ENCODE results near the gene CRTC3. TPM values are rescaled to one million over a fixed set of nuclear protein-coding genes. Genes with fewer than 3 reads are reported as not detected.
"Not testable (repeated sequence)": the region's sequence is repeated elsewhere in the genome, so short reads cannot be mapped to it uniquely, and the experiment has no call there.

The CRTC3 gene
- total RNA-seq, 3 donors from 2014 or later, result 28.2 to 33.0 (median 29.8) TPM

DNA sequence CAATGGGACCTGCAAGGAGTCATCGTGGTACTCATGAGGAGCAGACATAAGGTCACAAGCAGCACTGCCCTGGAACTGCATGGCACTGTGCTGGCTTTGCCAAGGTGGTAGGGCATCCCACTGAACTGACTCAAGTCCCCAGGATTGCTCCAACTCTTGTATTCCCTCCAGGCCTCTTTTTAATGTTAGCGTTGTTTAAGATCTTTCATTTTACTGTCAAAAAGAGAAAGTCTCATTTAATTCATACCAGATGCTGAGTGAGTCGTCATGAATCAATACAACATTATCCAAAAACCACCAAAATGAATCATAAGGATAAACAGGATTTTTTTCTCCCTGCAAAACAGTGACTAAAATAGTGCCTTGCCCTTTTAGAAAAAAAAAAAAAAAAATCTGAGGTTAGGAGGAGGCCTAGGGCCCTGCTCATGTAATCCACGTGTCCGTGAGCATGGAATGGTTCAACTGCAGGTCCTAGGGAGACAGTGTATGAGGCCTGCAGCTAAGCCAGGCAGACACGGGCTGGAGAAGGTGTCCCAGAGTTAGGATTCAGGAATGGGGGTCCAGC, 150.7 kb downstream of the CRTC3 start:
- DNase-seq, result no peak
- peaks cover 2% of the 10 kb centered on the region for H3K27me3 Mint-ChIP-seq (ENCODE audit: low read depth)
- H3K36me3 Mint-ChIP-seq (ENCODE audit: insufficient read depth), result no peaks in the 10 kb centered on the region
- peak; percentile 49 to 55 for ATAC-seq
- H3K4me1 Mint-ChIP-seq (ENCODE audit: low read depth), result peaks cover 19% of the 10 kb centered on the region
- H3K9me3 Mint-ChIP-seq, result no peaks in the 10 kb centered on the region
- H3K4me3 Mint-ChIP-seq, result no peak overlapping the region

DNA sequence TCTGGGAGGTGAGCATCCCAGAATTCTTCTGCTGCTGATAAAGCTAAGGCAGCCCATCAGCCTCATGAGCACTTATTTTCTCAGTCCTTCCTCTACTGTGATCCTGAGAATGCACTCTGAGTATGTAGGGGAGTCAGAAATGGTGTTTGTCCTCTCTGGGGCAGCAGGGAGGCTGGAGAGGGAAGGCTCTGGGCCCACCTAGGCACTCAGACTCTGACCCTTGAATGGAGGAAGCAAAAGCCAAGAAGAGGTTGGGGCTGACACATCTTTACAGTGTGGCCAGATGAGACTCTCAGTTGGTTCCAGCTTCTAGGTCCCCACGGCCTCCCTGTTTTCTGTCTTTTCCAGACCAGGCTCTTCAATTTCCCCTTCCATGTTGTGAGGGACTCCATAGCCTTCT, 151.3 kb downstream of the CRTC3 start:
- ATAC-seq, result no peak
- DNase-seq, result no peak
- H3K36me3 Mint-ChIP-seq (ENCODE audit: insufficient read depth), result no peaks in the 10 kb centered on the region
- H3K4me1 Mint-ChIP-seq (ENCODE audit: low read depth), result peaks cover 22% of the 10 kb centered on the region
- no peak overlapping the region for H3K4me3 Mint-ChIP-seq
- no peaks in the 10 kb centered on the region for H3K9me3 Mint-ChIP-seq
- H3K27me3 Mint-ChIP-seq (ENCODE audit: low read depth), result peaks cover 2% of the 10 kb centered on the region

DNA sequence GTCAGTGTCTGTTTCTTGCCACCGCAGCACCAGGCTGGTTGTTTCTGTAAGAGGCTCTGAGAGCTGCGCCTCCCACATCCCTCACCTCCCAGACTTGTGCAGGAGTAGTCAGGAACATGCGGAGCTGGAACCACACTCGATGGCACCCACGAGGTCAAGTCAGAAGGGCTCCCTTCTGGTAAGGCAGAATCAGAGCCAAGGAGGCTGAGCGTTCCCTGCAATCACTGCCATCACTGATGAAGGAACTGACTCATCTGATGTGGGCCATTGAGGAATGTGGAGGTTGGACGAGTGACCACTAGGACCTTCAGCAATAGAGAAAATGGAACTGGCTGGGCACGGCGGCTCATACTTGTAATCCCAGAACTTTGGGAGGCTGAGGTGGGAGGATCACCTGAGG, 151.8 kb downstream of the CRTC3 start:
- ATAC-seq, result no peak
- peaks cover 26% of the 10 kb centered on the region for H3K4me1 Mint-ChIP-seq (ENCODE audit: low read depth)

GRCh38 chr15:90683371-90683770, 153.6 kb downstream of the CRTC3 start:
- H3K27me3 Mint-ChIP-seq (ENCODE audit: low read depth), result peaks cover 2% of the 10 kb centered on the region
- H3K4me3 Mint-ChIP-seq, result no peak overlapping the region
- DNase-seq (no peak), ATAC-seq (no peak)
- H3K36me3 Mint-ChIP-seq (ENCODE audit: insufficient read depth), result no peaks in the 10 kb centered on the region
- H3K9me3 Mint-ChIP-seq, result no peaks in the 10 kb centered on the region
- peaks cover 24% of the 10 kb centered on the region for H3K4me1 Mint-ChIP-seq (ENCODE audit: low read depth)

More for the DNA sequence above, 151.8 kb downstream of the CRTC3 start:
- Mint-ChIP-seq H3K4me3 (no peak overlapping the region), H3K27me3 (ENCODE audit: low read depth) (peaks cover 2% of the 10 kb centered on the region), H3K36me3 (ENCODE audit: insufficient read depth) (no peaks in the 10 kb centered on the region), H3K9me3 (no peaks in the 10 kb centered on the region)
- DNase-seq, result no peak

DNA sequence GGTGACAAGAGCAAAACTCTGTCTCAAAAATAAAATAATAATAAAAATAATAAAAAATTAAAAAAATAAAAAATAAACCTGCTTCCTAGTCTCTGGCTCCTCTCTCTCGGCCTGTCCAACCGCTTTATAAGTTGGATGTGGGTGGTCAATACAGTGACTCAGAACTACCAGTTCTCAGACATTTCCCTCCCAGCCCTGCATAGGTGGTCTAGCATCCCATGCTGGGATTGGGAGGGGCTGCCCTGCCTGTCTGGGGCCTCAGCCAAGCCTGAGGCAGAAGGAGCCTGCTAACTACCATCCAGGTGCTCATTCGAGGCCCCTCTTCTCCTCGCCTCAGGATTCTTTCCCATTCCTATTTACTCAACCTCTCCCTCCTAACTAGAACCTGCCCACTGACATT, 154.2 kb downstream of the CRTC3 start:
- no peaks in the 10 kb centered on the region for H3K9me3 Mint-ChIP-seq
- DNase-seq (no peak), ATAC-seq (no peak)
- peaks cover 2% of the 10 kb centered on the region for H3K27me3 Mint-ChIP-seq (ENCODE audit: low read depth)
- H3K36me3 Mint-ChIP-seq (ENCODE audit: insufficient read depth), result no peaks in the 10 kb centered on the region
- no peak overlapping the region for H3K4me3 Mint-ChIP-seq
- H3K4me1 Mint-ChIP-seq (ENCODE audit: low read depth), result peaks cover 22% of the 10 kb centered on the region

DNA sequence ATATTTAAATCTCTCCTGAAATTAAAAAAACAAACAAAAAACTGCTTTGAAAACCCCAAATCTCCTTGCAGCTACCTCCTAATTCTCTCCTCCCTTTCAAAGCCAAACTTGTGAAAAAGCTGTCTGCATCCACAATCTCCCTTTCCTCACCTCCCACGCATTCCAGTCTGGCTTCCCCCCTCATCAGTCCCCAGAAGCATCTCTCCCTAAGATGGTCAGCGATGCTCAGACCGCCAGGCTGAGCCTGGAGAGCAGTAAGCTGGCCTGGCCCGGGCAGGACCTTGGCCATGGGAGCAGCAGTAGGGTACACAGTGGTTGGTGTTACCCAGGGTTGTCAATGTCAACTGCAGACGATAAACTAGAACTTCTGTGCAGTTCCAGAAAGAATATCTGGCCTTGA, 154.6 kb downstream of the CRTC3 start:
- Mint-ChIP-seq H3K27me3 (ENCODE audit: low read depth) (peaks cover 2% of the 10 kb centered on the region), H3K4me3 (no peak overlapping the region), H3K4me1 (ENCODE audit: low read depth) (peaks cover 20% of the 10 kb centered on the region), H3K9me3 (no peaks in the 10 kb centered on the region), H3K36me3 (ENCODE audit: insufficient read depth) (no peaks in the 10 kb centered on the region)
- ATAC-seq (no peak), DNase-seq (no peak)

DNA sequence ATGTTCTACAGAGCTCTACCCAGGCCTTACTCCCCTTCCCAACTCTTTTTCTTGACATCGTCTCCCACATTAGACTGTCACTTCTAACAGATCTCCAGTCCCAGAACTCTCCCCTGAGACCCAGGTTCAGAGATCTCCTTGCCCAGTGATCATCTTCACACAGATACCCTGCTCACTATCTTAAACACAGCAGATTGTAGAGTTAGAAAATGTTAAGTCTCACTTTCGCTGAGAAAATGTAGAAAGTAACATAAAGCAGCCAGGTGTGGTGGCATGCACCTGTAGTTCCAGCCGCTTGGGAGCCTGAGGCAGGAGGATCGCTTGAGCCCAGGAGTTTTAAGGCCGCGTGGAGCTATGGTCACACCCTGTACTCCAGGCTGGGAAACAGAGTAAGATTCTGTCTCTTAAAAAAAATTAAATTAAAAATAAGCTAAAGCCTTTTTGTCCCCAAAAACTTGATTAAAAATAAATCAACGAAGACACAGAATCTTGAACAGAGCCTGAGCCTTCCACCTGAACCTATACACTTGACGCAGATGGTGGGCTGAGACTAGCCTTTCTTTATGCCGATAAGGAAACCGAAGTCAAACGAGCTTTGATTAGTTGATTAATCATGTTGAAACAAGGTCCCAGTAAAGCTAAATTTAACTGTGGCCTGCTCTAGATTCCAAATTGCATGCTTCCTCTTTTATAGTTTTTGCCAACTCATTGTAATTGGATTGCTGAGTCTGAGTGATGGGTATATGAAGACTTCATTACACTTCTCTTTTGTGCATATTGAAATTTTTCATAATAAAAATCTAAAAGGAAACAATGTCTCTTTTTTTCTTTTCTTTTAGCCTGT, 156.1 kb downstream of the CRTC3 start:
- no peaks in the 10 kb centered on the region for H3K36me3 Mint-ChIP-seq (ENCODE audit: insufficient read depth)
- H3K27me3 Mint-ChIP-seq (ENCODE audit: low read depth), result peaks cover 2% of the 10 kb centered on the region
- H3K9me3 Mint-ChIP-seq, result no peaks in the 10 kb centered on the region
- H3K4me3 Mint-ChIP-seq, result no peak overlapping the region
- H3K4me1 Mint-ChIP-seq (ENCODE audit: low read depth), result peaks cover 17% of the 10 kb centered on the region
- DNase-seq (no peak), ATAC-seq (no peak)

DNA sequence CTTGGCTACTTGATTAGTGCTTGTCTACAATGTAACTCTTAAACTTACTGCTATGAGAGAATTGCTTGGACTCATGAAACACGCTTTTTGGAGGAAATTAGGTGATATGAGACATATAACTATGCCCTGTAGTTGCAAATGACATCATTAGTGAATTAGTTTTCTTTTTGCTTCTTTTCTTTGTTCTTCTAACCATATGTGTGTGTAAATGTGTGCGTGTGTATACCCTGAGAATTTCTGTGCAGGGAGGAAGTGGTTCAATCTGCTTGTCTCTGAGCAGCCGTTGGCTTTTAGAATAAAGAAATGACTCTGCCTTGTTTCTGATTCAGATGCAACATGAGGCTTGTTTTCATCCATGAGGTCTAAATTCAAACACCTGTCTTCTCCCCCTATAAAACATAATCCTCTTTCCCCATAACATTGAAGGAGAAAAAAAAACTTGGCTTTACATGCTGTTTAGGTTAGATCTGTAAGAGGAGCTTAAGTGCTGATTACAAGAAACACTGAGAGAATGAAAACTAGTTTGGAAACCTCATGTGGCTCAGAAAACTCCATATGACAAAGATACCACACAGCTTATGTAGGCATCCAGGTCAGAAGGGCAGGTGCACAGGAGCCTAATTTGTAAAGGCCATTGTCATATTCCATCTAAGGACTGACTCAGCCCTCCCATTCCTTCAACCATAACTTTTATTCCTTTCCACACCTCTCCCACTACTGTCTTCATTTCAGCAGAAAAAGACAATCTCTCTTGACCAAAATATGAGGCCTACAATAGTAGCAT, 156.9 kb downstream of the CRTC3 start:
- no peaks in the 10 kb centered on the region for H3K36me3 Mint-ChIP-seq (ENCODE audit: insufficient read depth)
- no peak overlapping the region for H3K4me3 Mint-ChIP-seq
- peaks cover 17% of the 10 kb centered on the region for H3K4me1 Mint-ChIP-seq (ENCODE audit: low read depth)
- peaks cover 2% of the 10 kb centered on the region for H3K27me3 Mint-ChIP-seq (ENCODE audit: low read depth)
- no peak for DNase-seq
- ATAC-seq, result peak; percentile 95
- H3K9me3 Mint-ChIP-seq, result no peaks in the 10 kb centered on the region

DNA sequence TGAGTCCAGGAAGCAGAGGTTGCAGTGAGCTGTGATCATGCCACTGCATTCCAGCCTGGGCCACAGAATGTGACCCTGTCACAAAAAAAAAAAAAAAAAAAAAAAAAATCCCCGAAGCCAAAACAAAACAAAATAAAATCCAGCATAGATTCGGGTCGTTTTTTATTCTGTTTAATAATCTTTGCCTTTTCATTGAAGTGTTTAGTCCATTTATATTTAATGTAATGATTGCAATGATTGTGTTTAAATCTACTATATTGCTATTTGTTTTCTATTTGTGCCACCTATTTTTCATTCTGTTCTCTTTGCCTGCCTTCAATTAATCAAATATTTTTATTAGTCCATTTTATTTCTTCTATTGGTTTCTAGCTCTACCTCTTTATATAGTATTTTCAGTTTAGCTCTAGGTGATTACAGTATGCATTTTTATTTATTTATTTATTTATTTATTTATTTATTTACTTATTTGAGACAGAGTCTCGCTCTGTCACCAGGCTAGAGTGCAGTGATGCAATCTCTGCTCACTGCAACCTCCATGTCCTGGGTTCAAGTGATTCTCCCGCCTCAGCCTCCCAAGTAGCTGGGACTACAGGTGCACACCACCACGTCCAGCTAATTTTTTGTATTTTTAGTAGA, 159.7 kb downstream of the CRTC3 start:
- H3K36me3 Mint-ChIP-seq (ENCODE audit: insufficient read depth); H3K9me3 Mint-ChIP-seq; H3K4me3 Mint-ChIP-seq; ATAC-seq; DNase-seq; H3K27me3 Mint-ChIP-seq (ENCODE audit: low read depth): not testable (repeated sequence)
- peaks cover 18% of the 10 kb centered on the region for H3K4me1 Mint-ChIP-seq (ENCODE audit: low read depth)

DNA sequence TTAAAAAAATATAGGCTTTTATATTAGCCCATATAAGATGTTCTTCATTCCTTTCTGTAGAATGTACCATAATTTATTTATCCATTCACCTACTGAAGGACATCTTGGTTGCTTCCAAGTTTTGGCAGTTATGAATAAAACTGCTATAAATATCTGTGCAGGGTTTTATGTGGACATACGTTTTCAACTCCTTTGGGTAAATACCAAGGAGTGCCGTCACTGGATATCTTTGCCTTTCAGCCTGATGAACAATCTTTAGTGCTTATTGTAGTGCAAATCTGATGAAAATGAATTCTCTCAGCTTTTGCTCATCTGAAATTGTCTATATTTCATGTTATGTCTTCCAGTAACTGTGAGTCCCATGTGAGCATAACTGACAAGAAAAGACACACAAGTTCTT, 160.9 kb downstream of the CRTC3 start:
- H3K4me1 Mint-ChIP-seq (ENCODE audit: low read depth), result peaks cover 15% of the 10 kb centered on the region
- no peaks in the 10 kb centered on the region for H3K9me3 Mint-ChIP-seq
- H3K27me3 Mint-ChIP-seq (ENCODE audit: low read depth), result no peaks in the 10 kb centered on the region
- ATAC-seq (no peak), DNase-seq (no peak)
- no peak overlapping the region for H3K4me3 Mint-ChIP-seq
- H3K36me3 Mint-ChIP-seq (ENCODE audit: insufficient read depth), result no peaks in the 10 kb centered on the region

GRCh38 chr15:90691369-90691768, 161.6 kb downstream of the CRTC3 start:
- Mint-ChIP-seq H3K4me1 (ENCODE audit: low read depth) (peaks cover 10% of the 10 kb centered on the region), H3K36me3 (ENCODE audit: insufficient read depth) (no peaks in the 10 kb centered on the region), H3K4me3 (no peak overlapping the region), H3K9me3 (no peaks in the 10 kb centered on the region), H3K27me3 (ENCODE audit: low read depth) (no peaks in the 10 kb centered on the region)
- ATAC-seq (no peak), DNase-seq (no peak)

- H3K9me3 Mint-ChIP-seq, result no peaks in the 10 kb centered on the region
Observed at GRCh38 chr15:90691982-90692773, 162.5 kb downstream of the CRTC3 start.

More at GRCh38 chr15:90691982-90692773, 162.5 kb downstream of the CRTC3 start:
- Mint-ChIP-seq H3K36me3 (ENCODE audit: insufficient read depth) (no peaks in the 10 kb centered on the region), H3K27me3 (ENCODE audit: low read depth) (no peaks in the 10 kb centered on the region), H3K4me1 (ENCODE audit: low read depth) (peaks cover 2% of the 10 kb centered on the region), H3K4me3 (no peak overlapping the region)
- ATAC-seq, result no peak
- DNase-seq, result no peak
